ENCODE measurements around the gene TBX5.

Gene TBX5

DNA sequence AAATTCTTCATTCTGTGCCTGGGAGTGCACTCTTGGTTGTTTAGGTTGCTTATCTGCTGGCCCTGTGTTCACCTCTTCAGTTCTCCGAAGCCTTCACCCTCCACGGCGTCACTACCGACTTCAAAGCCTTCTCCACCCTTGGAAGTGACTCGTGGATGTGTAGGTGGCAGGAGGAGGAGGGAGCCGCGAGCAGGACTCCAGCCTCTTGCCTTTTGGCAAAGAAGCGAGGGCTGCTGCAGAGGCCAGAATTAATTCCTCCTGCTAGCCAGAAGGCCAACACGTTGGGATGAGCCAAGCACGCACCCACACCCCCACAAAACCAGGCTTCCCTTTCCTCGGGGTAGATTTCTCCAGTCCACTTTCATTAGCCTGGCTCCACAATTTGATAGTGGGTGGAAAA lies 86.5 kb downstream of the TBX5 start:
- no peak for DNase-seq (ENCODE audit: low read depth in 2 of 2)

DNA sequence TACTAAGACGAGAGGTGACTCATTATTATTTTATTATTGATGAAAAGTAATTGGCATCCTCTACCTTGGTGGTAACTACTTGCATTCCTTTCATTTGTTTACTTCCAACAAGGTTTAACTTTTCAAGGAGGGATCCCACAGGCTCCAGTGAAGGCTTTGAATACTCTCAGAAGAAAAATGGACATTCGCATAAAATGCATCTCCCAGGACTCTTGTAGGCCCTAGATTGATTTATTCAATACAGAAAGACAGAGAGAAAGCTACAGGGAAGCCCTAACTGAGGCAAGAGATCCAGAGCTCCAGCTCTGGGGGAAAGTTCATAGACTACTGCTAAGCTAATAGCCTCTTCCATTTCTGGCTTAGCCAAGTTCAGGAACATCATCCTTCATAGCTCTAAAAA lies 87.0 kb downstream of the TBX5 start:
- DNase-seq (ENCODE audit: low read depth in 2 of 2), result no peak

DNA sequence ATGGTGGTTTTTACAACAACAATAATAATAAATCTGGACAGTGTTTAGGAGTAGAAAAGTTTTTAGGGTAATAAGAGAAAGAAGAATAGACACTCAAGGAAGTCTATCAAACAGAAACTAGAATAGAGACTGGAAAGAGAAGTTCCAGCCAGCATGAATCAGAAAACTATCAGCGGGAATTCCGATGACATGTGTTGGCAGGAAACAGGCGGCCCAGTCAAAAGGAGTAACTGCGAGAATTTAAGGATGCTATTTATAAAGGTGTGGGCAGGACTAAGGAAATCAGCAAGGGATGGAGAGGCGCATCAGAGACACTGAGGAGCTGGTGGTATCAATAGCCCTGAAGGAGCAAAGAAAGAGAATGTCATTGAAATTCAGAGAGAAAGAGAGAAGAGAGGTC lies 89.9 kb downstream of the TBX5 start:
- DNase-seq (ENCODE audit: low read depth in 2 of 2), result no peak

DNA sequence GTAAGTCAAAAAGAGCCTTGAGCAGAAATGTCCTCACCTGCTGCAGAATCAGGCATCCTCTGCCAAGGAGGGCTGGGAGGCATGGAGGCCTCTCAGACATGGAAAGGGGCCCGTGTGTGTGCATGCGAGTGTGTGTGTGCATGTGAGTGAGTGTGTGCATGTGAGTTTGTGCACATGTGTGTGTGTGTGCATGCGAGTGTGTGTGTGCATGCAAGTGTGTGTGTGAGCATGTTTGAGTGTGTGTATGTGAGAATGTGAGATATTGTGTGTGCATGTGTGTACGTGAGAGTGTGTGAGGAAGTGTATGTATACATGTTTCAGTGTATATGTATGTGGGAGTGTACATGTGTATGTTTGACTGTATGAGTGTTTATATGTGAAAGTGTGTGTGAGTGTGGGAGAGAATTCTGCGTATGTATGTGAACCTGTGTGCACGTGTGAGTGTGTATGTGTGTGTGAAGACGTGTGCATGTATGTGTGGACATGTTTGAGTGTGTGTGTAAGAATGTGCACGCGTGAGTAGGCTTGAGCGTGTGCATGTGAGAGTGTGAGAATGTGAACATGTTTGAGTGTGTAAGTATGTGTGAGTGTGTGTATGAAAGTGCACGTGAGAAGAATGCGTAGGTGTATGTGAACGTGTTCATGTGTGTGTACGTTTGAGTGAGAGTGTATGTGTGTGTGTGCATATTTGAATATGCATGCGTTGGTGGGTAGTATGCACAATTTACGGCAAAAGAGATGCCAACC lies 90.8 kb downstream of the TBX5 start:
- no peak for DNase-seq (ENCODE audit: low read depth in 2 of 2)

DNA sequence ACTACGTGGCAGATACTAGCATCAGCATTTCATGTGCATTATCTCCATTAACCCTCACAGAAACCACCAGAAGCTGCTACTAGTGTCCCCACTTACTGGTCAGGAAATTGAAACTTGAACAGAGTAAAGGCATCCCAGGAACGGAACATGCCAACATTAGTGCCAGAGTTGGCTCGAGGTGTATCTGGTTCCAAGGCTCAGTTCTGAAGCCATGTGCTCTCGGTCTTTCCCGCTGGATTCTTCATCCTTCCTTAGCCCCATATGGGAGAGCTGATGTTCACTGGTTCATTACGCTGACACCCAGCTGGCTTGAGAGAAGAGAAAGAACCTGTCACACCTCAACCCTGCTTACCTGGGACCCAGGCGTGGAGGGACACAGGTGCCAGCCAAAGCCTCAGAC lies 91.5 kb downstream of the TBX5 start:
- DNase-seq (ENCODE audit: low read depth in 2 of 2), result no peak

DNA sequence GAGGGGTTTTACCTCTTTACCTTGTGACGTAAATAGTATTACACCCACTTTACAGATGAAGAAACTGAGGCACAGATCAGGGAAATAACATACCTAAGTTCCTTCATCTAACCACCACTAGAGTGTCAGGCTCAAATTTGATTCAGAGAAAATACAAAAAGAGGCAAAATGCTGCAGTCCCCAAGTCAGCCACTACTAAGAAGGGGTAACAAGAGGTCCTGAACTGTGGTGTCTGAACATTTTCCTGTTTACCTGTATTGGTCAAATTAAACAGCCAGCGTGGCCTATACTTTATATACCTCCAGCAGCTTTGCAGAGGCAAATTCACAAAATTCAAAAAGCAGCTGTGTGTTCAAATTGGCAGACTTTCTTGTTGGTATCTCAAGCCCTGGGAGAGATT lies 92.0 kb downstream of the TBX5 start:
- no peak for DNase-seq (ENCODE audit: low read depth in 2 of 2)

DNA sequence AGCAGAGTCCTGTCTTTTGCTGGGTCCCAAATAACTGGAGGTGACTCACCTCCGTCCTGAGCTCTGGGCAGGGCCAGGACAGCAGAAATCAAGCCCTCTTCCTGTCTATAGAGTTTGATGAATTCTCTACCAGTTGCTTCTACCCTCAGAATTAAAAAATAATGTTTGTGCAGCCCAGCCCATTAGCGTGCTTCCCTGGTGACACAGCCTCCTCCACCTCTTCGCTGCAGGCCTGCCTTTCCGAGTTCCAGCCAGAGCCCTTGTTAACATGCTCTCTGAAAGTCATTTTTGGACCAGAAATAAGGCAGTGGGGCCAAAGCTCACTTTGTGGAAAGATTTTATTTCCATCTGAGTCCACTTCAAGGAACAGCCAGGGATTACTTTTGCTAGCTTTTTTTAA lies 94.0 kb downstream of the TBX5 start:
- DNase-seq (ENCODE audit: low read depth in 2 of 2), result no peak

DNA sequence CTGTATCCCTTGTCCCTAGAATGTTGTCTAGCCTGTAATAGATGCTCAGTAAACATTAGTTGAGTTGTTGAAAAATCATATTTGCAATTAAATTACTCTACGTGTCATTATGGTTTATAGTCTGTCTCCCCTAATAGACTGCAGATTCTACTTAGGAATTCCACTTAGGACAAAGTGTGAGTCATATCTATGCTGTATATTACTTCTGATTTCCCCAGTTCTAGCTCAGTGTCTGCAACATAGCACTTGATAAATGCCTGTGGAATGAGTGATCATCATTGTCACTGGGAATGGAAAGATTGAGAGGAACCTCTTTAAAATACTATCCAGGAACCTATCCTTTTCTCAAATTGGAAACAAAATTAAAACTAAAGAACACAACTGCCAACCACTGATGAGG lies 99.3 kb downstream of the TBX5 start:
- no peak for DNase-seq (ENCODE audit: low read depth in 2 of 2)

DNA sequence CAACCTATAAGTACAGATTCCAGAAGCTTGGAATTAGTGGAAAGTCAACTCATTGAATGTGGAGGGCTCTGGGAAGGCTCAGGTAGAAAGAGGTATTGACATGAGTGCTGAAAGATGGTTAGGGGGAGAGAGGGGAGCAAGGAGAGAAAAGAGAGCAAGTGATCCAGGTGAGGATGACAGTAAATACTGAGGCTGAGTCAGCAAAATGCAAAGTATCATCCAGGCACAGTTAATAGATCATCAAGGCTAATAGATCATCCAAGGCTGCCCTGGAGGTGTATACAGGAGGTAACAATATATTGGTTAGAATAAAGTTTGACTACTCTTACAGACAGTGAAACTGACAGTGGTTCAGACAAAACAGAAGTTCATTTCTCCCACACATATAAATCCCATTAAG lies 100.5 kb downstream of the TBX5 start:
- no peak for DNase-seq (ENCODE audit: low read depth in 2 of 2)

Measured in stimulated activated CD4-positive, alpha-beta T cell treated with anti-CD3 and anti-CD28 coated beads, Interleukin-1b, Interleukin-23, amount 100 ng/mL, for 1 hour (primary cell).